ENCODE results near the gene TTC36.

Gene TTC36

GRCh38 chr11:118524757-118525470 lies 2.4 kb upstream of the TTC36 start:
- TF ChIP-seq CTCF (IDR thresholded peaks at IDR 0.05; ENCODE audit: low read depth, low read length, missing control alignments), result no peak
- DNase-seq (ENCODE audit: low read depth), result no peak
- H3K4me3 ChIP-seq (ENCODE audit: low read depth, low read length), result no peak overlapping the region

- no peak overlapping the region for H3K4me3 ChIP-seq (ENCODE audit: low read depth, low read length)
- no peak for TF ChIP-seq CTCF (IDR thresholded peaks at IDR 0.05; ENCODE audit: low read depth, low read length, missing control alignments)
- DNase-seq (ENCODE audit: low read depth), result no peak
Observed at GRCh38 chr11:118526688-118527087, 586 bp upstream of the TTC36 start.

GRCh38 chr11:118528511-118528910 lies 1.2 kb downstream of the TTC36 start:
- TF ChIP-seq CTCF (IDR thresholded peaks at IDR 0.05; ENCODE audit: low read depth, low read length, missing control alignments), result no peak
- no peak for DNase-seq (ENCODE audit: low read depth)
- H3K4me3 ChIP-seq (ENCODE audit: low read depth, low read length), result no peak overlapping the region

- no peak for DNase-seq (ENCODE audit: low read depth)
- TF ChIP-seq CTCF (IDR thresholded peaks at IDR 0.05; ENCODE audit: low read depth, low read length, missing control alignments), result no peak
- no peak overlapping the region; the same call in 1 of the 2 replicates for H3K4me3 ChIP-seq (ENCODE audit: low read depth, low read length)
Observed at GRCh38 chr11:118529584-118530175, 2.4 kb downstream of the TTC36 start.

- DNase-seq (ENCODE audit: low read depth), result no peak
- no peak for TF ChIP-seq CTCF (IDR thresholded peaks at IDR 0.05; ENCODE audit: low read depth, low read length, missing control alignments)
- H3K4me3 ChIP-seq (ENCODE audit: low read depth, low read length), result peak overlapping the region; percentile 80
Observed at GRCh38 chr11:118530180-118530682, 3.0 kb downstream of the TTC36 start.

- no peak for DNase-seq (ENCODE audit: low read depth)
- H3K4me3 ChIP-seq (ENCODE audit: low read depth, low read length), result peak within 1 kb of the TSS; percentile 80
- TF ChIP-seq CTCF (IDR thresholded peaks at IDR 0.05; ENCODE audit: low read depth, low read length, missing control alignments), result no peak
Observed at GRCh38 chr11:118530683-118531596, 3.7 kb downstream of the TTC36 start, which contains the start of gene TMEM25. Gene TMEM25 (plus strand): TSS chr11:118531192. CDS start chr11:118531802, 610 bp downstream.

Data from GM12864 (cell line).